Stimulated activated CD8-positive, alpha-beta memory T cell treated with anti-CD3 and anti-CD28 coated beads, Interleukin-7, amount 100 ng/mL, for 24 hours (primary cell): ENCODE measurements around the gene SLFN12L.
"Not testable (repeated sequence)": the region's sequence is repeated elsewhere in the genome, so short reads cannot be mapped to it uniquely, and the experiment has no call there.

Source experiments
- DNase-seq: peaks from one replicate; pipeline ENCODE4 v3.0.0-alpha.2; 2020; ENCODE audit warnings: low read depth

SLFN12L gene

GRCh38 chr17:35496451-35497290 is 40.8 kb downstream of the SLFN12L start:
- DNase-seq: no peak

DNA sequence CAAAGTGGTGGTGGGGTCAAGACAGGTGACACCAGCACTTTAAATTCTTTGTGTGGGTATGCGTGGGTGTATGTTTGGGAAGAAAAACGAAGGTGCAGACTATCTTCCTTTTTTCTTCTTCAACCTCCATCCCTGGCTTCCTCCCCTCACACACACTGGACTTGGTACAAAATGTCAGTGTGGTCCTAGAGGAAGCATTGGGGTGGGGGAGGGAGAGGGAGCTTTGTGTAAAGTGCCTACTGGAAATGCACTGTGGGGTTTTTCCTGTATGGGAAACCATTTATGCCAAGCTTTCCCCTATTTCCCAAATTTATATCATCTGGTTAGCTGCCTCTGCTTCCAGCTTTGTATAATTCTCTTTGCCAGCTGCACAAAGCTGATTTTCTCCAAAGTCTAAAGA is 44.4 kb downstream of the SLFN12L start:
- no peak for DNase-seq

DNA sequence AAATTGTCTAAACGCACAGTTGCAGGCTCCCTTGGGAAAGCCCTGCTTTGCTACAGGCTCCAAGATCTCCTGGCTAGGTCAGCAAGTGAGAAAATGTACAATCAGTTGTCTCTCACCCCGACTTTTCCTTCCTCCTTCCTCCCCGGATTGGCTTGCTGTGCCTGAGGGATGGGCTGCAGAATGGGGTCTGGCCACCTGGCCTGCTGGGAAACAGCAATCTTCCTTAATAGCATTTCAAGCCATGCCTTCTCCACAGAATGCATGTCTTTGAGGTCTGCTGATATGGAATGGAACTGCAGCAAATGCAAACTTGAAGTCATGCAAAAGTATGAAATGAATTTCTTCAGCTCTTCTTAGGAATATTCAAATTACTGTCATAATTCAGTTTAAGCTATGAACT is 46.1 kb downstream of the SLFN12L start:
- DNase-seq: no peak

GRCh38 chr17:35489944-35490343 is 47.5 kb downstream of the SLFN12L start:
- no peak for DNase-seq

DNA sequence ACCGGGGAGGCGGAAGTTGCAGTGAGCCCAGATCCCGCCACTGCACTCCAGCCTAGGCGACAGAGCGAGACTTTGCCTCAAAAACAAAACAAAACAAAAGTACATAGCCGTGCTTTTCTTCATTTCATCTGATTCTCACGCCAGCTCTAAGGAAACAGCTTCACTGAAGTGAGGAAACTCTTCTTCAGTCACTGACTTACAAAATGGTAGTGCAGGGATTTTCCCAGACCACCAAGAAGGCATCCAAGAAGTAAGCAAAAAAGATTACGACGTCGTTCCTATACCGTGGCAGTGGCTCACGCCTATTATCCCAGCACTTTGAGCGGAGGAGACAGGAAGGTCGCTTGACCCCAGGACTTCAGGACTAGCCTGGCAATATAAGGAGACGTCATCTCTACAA is 48.5 kb downstream of the SLFN12L start:
- DNase-seq: no peak

GRCh38 chr17:35486920-35487732 is 50.4 kb downstream of the SLFN12L start:
- peak; percentile 71 for DNase-seq

DNA sequence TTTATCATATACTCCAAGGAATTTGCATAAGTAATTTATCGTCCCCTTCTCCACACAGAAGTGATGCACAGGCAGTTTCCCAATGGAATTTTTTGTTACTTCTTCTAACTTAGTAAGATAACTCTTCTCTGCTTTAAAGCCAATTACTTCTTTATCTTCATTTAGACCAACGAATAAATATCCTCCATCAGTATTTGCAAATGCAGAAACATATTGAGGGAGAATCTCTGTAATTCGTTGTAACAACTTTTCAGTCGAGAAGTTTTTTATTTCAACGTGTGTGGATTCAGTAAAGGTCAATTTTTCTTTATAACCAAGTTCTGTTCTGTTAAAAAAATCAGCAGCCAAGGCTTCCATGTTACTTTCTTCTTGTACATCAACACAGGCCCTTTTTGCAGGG is 58.2 kb downstream of the SLFN12L start:
- DNase-seq: no peak

DNA sequence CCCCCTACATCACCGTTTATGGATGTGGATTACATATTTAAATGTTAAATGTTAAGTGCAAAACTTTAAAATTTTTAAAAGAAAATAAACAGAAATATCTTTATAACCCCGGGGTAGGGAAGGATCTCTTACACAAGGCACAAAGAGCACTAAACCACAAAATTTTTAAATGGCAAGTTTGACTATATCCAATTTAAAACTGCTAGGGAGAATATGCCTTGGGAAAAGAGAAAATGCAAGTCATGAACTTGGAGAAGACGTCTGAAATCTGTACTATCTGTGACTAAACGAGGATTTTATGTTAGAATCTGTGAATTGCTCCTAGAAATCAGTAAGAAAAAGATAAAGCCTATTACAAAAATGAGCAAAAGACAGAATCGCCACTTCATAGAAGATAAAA is 60.2 kb downstream of the SLFN12L start:
- no peak for DNase-seq

DNA sequence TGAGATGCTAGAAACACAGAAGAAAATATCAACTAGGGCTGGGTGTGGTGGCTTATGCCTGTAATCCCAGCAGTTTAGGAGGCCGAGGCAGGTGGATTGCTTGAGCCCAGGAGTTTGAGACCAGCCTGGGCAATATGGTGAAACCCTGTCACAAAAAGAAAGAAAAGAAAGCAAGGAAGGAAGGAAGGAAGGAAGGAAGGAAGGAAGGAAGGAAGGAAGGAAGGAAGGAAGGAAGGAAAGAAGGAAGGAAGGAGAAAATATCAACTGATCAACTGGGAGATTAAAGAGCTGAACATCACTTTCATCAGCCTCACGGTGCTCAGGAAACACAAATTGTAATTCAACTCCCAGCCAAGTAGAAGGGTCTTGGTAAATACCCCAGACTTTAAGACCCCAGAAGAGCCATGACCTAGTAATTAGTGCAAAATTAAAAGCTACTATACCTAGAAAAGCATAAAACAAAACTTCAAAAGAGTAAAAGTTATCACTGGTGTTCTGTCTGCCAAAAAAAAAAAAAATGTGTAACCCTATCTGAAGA is 61.1 kb downstream of the SLFN12L start:
- DNase-seq: no peak

DNA sequence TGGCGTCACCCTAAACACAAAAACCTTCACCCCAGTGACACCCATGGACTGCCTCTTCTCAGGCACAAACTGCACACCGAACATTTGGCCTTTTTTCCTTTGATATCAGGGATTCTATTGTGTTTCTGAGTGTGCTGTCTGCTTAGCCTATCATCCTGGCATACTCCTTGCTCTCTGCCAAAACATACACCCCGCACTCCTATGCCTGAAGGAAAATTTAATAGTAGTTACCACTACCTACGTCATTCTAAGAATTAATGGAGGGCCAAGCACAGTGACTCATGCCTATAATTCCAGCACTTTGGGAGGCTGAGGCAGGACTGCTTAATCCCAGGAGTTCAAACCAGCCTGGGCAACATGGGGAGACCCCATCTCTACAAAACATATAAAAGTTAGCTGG is 69.0 kb downstream of the SLFN12L start:
- DNase-seq: no peak

DNA sequence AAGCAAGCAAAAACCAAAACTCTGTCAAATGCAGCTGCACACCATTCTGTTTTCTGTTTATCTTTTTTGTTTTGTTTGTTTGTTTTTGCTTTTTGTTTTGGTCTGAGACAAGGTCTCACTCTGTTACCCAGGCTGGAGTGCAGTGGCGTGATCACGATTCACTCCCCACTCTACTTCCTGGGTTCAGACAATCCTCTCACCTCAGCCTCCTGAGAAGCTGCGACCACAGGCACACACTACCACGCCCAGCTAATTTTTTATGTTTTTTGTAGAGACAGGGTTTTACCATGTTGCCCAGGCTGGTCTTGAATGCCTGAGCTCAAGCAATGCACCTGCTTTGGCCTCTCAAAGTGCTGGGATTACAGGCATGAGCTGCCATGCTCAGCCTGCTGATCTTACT is 69.7 kb downstream of the SLFN12L start:
- DNase-seq: no peak

DNA sequence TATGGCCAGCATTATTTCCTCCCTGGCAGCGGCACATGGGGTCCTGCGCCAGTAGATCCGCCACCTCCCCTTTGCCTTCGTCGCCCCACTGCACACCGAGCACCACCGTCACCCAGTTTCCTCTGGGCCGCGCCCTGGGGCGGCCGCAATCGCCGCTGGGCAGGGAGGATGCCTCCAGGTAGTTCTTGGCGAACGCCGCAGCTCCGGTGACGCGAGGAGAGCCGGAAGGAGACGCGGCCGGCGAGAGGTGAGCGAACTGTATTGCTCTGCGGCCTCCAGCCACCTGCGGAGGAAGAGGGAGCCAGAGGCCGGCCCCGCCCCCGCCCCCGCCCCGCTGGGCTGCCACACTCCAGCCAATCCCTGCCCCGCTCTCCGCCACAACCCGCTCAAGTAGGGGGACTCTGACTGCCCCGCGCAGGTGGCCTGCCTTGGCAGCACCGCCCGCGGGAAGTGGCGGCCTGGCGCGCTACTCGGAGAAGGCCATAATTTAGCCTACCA is 77.1 kb downstream of the SLFN12L start:
- peak; percentile 20 for DNase-seq

DNA sequence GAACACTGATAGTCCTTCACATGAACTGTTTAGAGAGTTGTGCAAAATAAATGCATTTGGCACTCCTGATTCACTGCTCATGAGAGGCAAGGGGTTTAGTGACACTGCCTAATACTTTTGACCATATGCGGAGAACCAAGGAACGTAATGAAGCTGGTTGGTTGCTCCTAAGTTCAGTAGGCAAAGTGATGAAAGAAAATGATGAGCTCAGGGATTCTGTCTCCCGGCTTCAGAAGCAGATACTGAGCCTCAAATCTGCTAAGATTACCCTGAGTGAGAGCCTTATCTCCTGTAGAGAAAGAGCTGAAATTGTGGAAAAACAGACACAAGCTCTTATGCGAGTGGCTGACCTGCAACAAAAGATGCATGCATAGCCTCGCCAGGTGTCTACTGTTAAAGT is 83.4 kb downstream of the SLFN12L start:
- DNase-seq: not testable (repeated sequence)

GRCh38 chr17:35453171-35453570 is 84.3 kb downstream of the SLFN12L start:
- no peak for DNase-seq

- DNase-seq: no peak
These were observed 88.0 kb downstream of the SLFN12L start for GRCh38 chr17:35449371-35449931.

DNA sequence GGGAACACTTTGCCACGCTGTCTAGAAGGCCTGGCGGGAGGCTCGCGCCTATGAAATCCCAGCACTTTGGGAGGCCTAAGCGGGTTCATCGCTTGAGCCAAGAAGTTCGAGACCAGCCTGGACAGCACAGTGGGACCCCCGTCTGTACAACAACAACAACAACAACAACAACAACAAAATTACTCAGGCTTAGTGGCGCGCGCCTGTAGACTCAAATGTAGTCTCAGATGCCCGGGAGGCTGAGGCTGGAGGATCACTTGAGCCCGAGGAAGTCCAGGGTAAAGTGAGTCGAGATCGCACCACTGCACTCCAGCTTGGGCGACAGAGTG is 88.6 kb downstream of the SLFN12L start:
- no peak for DNase-seq

DNA sequence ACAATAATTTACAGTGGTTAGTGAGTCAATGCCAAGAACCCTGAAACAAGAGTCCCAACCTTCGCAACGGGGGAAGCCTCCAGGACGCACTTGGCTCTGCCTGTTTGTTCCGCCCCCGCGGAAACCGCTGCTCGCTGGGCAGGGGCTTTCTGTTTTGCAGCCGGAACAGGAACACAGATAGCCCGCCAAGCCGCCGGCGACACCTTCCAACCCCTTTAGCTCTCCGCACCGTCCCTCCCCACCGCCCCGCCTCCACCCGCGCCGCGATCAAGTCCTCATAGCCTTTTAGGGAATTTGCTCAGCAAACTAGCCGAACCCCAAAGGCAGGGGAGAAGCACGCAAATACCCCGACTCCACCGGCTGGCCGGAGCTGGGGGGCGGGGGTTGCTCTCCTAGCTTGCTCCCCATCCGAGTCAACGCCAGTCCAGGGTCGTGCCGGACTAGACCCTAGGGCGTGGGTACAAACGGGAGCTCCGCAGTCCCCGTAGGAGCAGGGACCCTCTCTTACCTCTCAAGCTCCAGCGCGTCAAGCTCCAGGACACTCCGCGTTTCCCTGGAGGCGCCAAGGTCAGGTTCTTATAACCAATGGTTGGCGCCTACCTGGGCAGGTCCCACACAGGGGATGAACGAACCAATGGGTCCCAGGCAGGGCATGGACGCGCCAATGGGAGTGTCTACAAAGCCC is 89.1 kb downstream of the SLFN12L start, which contains the start of gene SLFN13:
Gene SLFN13, minus strand, starts transcription at position 553 of the 685 bp plus-strand sequence. CDS start 3,086 bp downstream, outside the sequence.
- peak; percentile 80 for DNase-seq

DNA sequence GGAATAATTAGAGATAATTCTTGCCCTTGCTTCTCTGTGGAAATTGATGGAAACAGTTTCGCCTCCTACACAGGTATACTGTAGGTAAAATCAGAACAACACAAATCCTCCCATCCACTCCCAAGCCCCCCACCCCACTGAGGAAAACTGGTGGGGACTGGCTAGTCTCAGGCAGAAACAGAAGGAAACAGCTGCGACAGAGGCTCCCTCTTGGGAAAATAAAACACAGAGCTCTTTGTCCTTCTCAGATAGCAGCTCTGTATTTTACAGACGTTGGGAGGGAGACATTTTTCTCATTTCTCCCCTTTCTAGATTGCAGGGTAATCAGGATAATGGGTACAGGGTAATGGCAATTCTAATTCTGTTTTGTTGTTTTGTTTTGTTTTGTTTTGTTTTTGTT is 90.0 kb downstream of the SLFN12L start:
- DNase-seq: no peak

DNA sequence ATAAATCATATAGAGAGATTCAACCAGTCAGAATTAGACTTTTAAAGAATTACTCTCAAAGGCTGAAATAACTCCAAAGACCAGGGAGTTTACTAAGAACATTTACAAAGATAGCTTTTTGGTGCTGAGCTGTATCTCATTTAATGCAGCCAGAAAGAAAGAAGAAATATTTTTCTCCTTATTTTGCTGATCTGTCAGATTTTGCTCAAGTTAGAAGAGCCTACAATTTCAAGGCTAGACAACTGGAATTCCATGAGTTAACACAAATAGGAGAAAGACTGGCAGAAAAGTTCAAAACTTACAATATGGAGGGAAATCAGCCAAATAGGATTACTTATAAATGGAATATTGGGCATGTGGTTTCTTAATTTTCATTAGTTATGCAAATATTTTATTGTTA is 99.0 kb downstream of the SLFN12L start:
- no peak for DNase-seq

DNA sequence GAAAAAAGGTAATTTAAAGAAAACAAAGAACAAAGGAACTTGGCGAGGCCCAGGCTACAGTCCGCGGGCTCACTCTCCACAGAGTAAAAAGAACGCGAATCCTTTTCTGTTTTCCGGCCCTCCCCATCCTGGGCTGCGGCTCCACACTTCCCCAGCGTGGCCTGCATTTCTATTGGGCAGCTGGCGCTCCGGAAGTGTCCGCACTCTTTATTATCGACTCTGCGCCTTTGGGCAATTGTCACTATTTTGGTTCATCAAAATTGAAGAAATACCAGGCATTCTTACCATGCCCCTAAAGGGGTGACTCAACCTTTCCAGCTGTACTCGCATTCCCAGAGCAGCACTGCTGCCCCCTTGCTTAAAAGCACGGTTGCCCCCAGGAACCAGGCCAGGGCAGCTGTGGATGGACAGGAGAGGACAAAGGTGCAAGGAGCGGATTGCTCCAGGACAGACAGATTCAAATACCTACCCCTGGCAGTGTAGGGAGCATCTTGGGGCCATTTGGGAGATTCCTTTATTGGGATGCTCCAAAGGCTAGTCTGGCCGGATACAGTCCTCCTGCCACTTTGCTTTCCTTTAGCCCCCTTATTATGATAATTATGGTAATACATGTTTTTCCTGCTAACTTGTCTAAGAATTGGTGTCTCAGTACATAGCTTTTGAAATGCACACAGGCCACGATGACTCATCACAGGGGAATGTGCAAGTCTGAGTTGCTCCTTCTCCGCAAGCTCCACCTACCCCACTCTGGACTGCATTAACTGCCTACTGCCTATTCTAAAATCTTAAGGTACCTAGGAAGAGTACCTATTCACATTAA is 104.2 kb downstream of the SLFN12L start:
- DNase-seq: no peak
